ENCODE data around the gene MARK4.
"Not testable (repeated sequence)": the region's sequence is repeated elsewhere in the genome, so short reads cannot be mapped to it uniquely, and the experiment has no call there.

MARK4 gene

GRCh38 chr19:45258862-45259261 is 7.8 kb downstream of the MARK4 start:
- Mint-ChIP-seq H3K4me3 (no peak overlapping the region), H3K27ac (no peak overlapping the region), H3K36me3 (ENCODE audit: low read depth) (peaks cover 9% of the 10 kb centered on the region), H3K4me1 (peaks cover 19% of the 10 kb centered on the region), H3K9me3 (no peaks in the 10 kb centered on the region), H3K27me3 (ENCODE audit: low read depth, poor library complexity) (no peaks in the 10 kb centered on the region)
- DNase-seq: no peak
- no peak for TF ChIP-seq CTCF (IDR thresholded peaks at IDR 0.05)

GRCh38 chr19:45262570-45262969 is 11.5 kb downstream of the MARK4 start:
- no peaks in the 10 kb centered on the region for H3K4me1 Mint-ChIP-seq
- peaks cover 32% of the 10 kb centered on the region for H3K36me3 Mint-ChIP-seq (ENCODE audit: low read depth)
- TF ChIP-seq CTCF (IDR thresholded peaks at IDR 0.05): no peak
- no peak overlapping the region for H3K4me3 Mint-ChIP-seq
- no peaks in the 10 kb centered on the region for H3K9me3 Mint-ChIP-seq
- DNase-seq: no peak
- no peaks in the 10 kb centered on the region for H3K27me3 Mint-ChIP-seq (ENCODE audit: low read depth, poor library complexity)
- no peak overlapping the region for H3K27ac Mint-ChIP-seq

- Mint-ChIP-seq H3K27ac (peak overlapping the region; percentile 39), H3K4me1 (no peaks in the 10 kb centered on the region), H3K27me3 (ENCODE audit: low read depth, poor library complexity) (no peaks in the 10 kb centered on the region), H3K36me3 (ENCODE audit: low read depth) (peaks cover 33% of the 10 kb centered on the region), H3K9me3 (no peaks in the 10 kb centered on the region), H3K4me3 (no peak overlapping the region)
- TF ChIP-seq CTCF (IDR thresholded peaks at IDR 0.05): no peak
- DNase-seq: no peak
Observed at GRCh38 chr19:45263013-45263412, 11.9 kb downstream of the MARK4 start.

GRCh38 chr19:45264781-45265317 is 13.8 kb downstream of the MARK4 start:
- TF ChIP-seq CTCF (IDR thresholded peaks at IDR 0.05): no peak
- Mint-ChIP-seq H3K4me3 (no peak overlapping the region), H3K9me3 (no peaks in the 10 kb centered on the region), H3K27ac (peak overlapping the region; percentile 20), H3K36me3 (ENCODE audit: low read depth) (peaks cover 44% of the 10 kb centered on the region), H3K4me1 (no peaks in the 10 kb centered on the region), H3K27me3 (ENCODE audit: low read depth, poor library complexity) (no peaks in the 10 kb centered on the region)
- DNase-seq: no peak

GRCh38 chr19:45265375-45265774 is 14.3 kb downstream of the MARK4 start:
- no peak for TF ChIP-seq CTCF (IDR thresholded peaks at IDR 0.05)
- H3K36me3 Mint-ChIP-seq (ENCODE audit: low read depth): peaks cover 44% of the 10 kb centered on the region
- no peak for DNase-seq
- H3K27me3 Mint-ChIP-seq (ENCODE audit: low read depth, poor library complexity): no peaks in the 10 kb centered on the region
- H3K27ac Mint-ChIP-seq: peak overlapping the region; percentile 20
- no peaks in the 10 kb centered on the region for H3K9me3 Mint-ChIP-seq
- H3K4me1 Mint-ChIP-seq: no peaks in the 10 kb centered on the region
- no peak overlapping the region for H3K4me3 Mint-ChIP-seq

- Mint-ChIP-seq H3K27me3 (ENCODE audit: low read depth, poor library complexity) (no peaks in the 10 kb centered on the region), H3K27ac (no peak overlapping the region), H3K4me1 (no peaks in the 10 kb centered on the region), H3K36me3 (ENCODE audit: low read depth) (peaks cover 46% of the 10 kb centered on the region), H3K9me3 (no peaks in the 10 kb centered on the region), H3K4me3 (no peak overlapping the region)
- no peak for DNase-seq
- TF ChIP-seq CTCF (IDR thresholded peaks at IDR 0.05): no peak
Observed at GRCh38 chr19:45267296-45267695, 16.2 kb downstream of the MARK4 start.

- not testable (repeated sequence) for DNase-seq; H3K4me1 Mint-ChIP-seq; H3K4me3 Mint-ChIP-seq; H3K9me3 Mint-ChIP-seq; H3K27ac Mint-ChIP-seq; H3K27me3 Mint-ChIP-seq (ENCODE audit: low read depth, poor library complexity)
- peaks cover 47% of the 10 kb centered on the region for H3K36me3 Mint-ChIP-seq (ENCODE audit: low read depth)
Observed at GRCh38 chr19:45269939-45270338, 18.9 kb downstream of the MARK4 start.
